HG03575 (cell line): ENCODE measurements around the gene FGF1.

Source experiments
- ATAC-seq: cut with Tn5 transposase; IDR thresholded peaks from one replicate; pipeline ENCODE4 v1.9.1; 2021; ENCODE audit not compliant: unreplicated experiment, insufficient number of reproducible peaks, low FRiP score; ENCODE audit errors: extremely low read depth

FGF1 gene

GRCh38 chr5:142674531-142675469 is 11.1 kb downstream of the FGF1 start:
- no peak for ATAC-seq

GRCh38 chr5:142671801-142672200 is 14.1 kb downstream of the FGF1 start:
- ATAC-seq, result no peak

GRCh38 chr5:142671266-142671665 is 14.6 kb downstream of the FGF1 start:
- ATAC-seq, result no peak

GRCh38 chr5:142670804-142671203 is 15.1 kb downstream of the FGF1 start:
- ATAC-seq, result no peak

- ATAC-seq, result no peak
Observed at GRCh38 chr5:142669477-142669876, 16.4 kb downstream of the FGF1 start.

GRCh38 chr5:142668336-142668735 is 17.6 kb downstream of the FGF1 start:
- ATAC-seq, result no peak

GRCh38 chr5:142667831-142668230 is 18.1 kb downstream of the FGF1 start:
- ATAC-seq, result no peak

- ATAC-seq, result no peak
Observed at GRCh38 chr5:142664636-142665035, 21.3 kb downstream of the FGF1 start.

- no peak for ATAC-seq
Observed at GRCh38 chr5:142664067-142664466, 21.8 kb downstream of the FGF1 start.

- no peak for ATAC-seq
Observed at GRCh38 chr5:142663246-142663645, 22.6 kb downstream of the FGF1 start.

GRCh38 chr5:142661957-142662356 is 23.9 kb downstream of the FGF1 start:
- no peak for ATAC-seq

- no peak for ATAC-seq
Observed at GRCh38 chr5:142661143-142661542, 24.7 kb downstream of the FGF1 start.

- no peak for ATAC-seq
Observed at GRCh38 chr5:142660731-142661130, 25.2 kb downstream of the FGF1 start.

- no peak for ATAC-seq
Observed at GRCh38 chr5:142660196-142660595, 25.7 kb downstream of the FGF1 start.

- ATAC-seq, result no peak
Observed at GRCh38 chr5:142659405-142659804, 26.5 kb downstream of the FGF1 start.

- no peak for ATAC-seq
Observed at GRCh38 chr5:142658278-142658677, 27.6 kb downstream of the FGF1 start.

GRCh38 chr5:142657446-142657845 is 28.4 kb downstream of the FGF1 start:
- ATAC-seq, result no peak

GRCh38 chr5:142655339-142656267 is 30.3 kb downstream of the FGF1 start:
- ATAC-seq, result no peak

GRCh38 chr5:142654578-142655058 is 31.3 kb downstream of the FGF1 start:
- ATAC-seq, result no peak

- no peak for ATAC-seq
Observed at GRCh38 chr5:142653321-142653720, 32.6 kb downstream of the FGF1 start.
